HepG2 (cell line): ENCODE results near the gene ESRP2. TPM values are rescaled to one million over a fixed set of nuclear protein-coding genes. Genes with fewer than 3 reads are reported as not detected.

ENCODE experiments used
- DZIP1 ChIP-seq: sonication (generic); formaldehyde crosslinking; IDR thresholded peaks from 2 replicates; pipeline ENCODE4 v1.5.0; 2020; ENCODE audit warnings: mild to moderate bottlenecking, missing genetic modification reagents
- IRF2 ChIP-seq: IDR thresholded peaks from 2 replicates; pipeline ENCODE4 v1.6.1; 2018; ENCODE audit warnings: missing genetic modification reagents, missing compliant biosample characterization
- MED8 ChIP-seq: sonication (generic); formaldehyde crosslinking; IDR thresholded peaks from 2 replicates; pipeline ENCODE4 v1.8.1; 2023; ENCODE audit warnings: mild to moderate bottlenecking, missing genetic modification reagents; ENCODE audit not compliant: insufficient replicate concordance
- RARG ChIP-seq: sonication (generic); formaldehyde crosslinking; IDR thresholded peaks from 2 replicates; pipeline ENCODE4 v1.4.0; 2020; ENCODE audit warnings: low read depth, mild to moderate bottlenecking, missing genetic modification reagents
- SP4 ChIP-seq: sonication (generic); formaldehyde crosslinking; IDR thresholded peaks from 2 replicates; pipeline ENCODE4 v1.8.1; 2023; ENCODE audit warnings: mild to moderate bottlenecking, missing genetic modification reagents
- TEAD3 ChIP-seq: optimal IDR thresholded peaks from 2 replicates; pipeline ENCODE3; 2016; ENCODE audit warnings: borderline replicate concordance
- UBTF ChIP-seq: sonication (generic); formaldehyde crosslinking; IDR thresholded peaks from 2 replicates; pipeline ENCODE4 v1.4.0; 2020; ENCODE audit warnings: mild to moderate bottlenecking, missing genetic modification reagents
- ZBTB2 ChIP-seq: sonication (generic); formaldehyde crosslinking; IDR thresholded peaks from 2 replicates; pipeline ENCODE4 v1.8.0; 2022; ENCODE audit warnings: low read depth, missing genetic modification reagents
- ZBTB26 ChIP-seq: IDR thresholded peaks from 2 replicates; pipeline ENCODE4 v1.6.1; 2016; ENCODE audit warnings: missing compliant biosample characterization, missing genetic modification reagents, borderline replicate concordance
- ZSCAN20 ChIP-seq: sonication (generic); formaldehyde crosslinking; IDR thresholded peaks from 2 replicates; pipeline ENCODE4 v1.4.0; 2020; ENCODE audit warnings: missing genetic modification reagents, mild to moderate bottlenecking, borderline replicate concordance
- polyA plus RNA-seq, 8 experiments: library from polyadenylated mRNA; depleted of rRNA in 3 of 8; stranded (reverse) in 7 of 8; unstranded in 1 of 8; fragments of >200 nt; fragmentation: Illumina TruSeq in 4 of 8; extraction: Trizol in 4 of 8; gene quantifications; 2 replicates each; pipeline versions ENCODE4 v1.2.1 to v1.2.3, GENCODE V29; 2011 to 2016; ENCODE audit warnings: low read depth in 4 of 8, missing spikeins in 1 of 8, mixed read lengths in 1 of 8; ENCODE audit not compliant: insufficient read depth in 1 of 8
- total RNA-seq, 5 experiments: library from RNA; depleted of rRNA; stranded (reverse); fragments of >200 nt; fragmentation: Illumina TruSeq; extraction: Trizol; gene quantifications; 2 replicates each; pipeline ENCODE4 v1.2.3, GENCODE V29; 2016; ENCODE audit warnings: low read depth in 1 of 5
- TF ChIP-seq, protein P1 (sequence below): sonication (generic); formaldehyde crosslinking; IDR thresholded peaks from 2 replicates; pipeline ENCODE4 v1.9.0; 2021; ENCODE audit warnings: missing genetic modification reagents, borderline replicate concordance

The ESRP2 gene
- total and polyA plus RNA-seq, 2 of the 13 experiments (the other 11 are each of a cell fraction or from before 2014, with no cell fraction given): 21.1 to 32.4 TPM

- peak; percentile 72 for TF ChIP-seq UBTF (CRISPR knock-in tag)
- no peak for TF ChIP-seq RARG (CRISPR knock-in tag)
- no peak for TF ChIP-seq SP4
- TF ChIP-seq MED8 (CRISPR knock-in tag): no peak
- TF ChIP-seq TEAD3 (CRISPR knock-in tag): no peak
- 0 out of 2 replicates have a peak, but pooled peaks have one; percentile 21 for TF ChIP-seq ZBTB26 (CRISPR knock-in tag)
- no peak for TF ChIP-seq ZBTB2
- TF ChIP-seq, protein P1, sequence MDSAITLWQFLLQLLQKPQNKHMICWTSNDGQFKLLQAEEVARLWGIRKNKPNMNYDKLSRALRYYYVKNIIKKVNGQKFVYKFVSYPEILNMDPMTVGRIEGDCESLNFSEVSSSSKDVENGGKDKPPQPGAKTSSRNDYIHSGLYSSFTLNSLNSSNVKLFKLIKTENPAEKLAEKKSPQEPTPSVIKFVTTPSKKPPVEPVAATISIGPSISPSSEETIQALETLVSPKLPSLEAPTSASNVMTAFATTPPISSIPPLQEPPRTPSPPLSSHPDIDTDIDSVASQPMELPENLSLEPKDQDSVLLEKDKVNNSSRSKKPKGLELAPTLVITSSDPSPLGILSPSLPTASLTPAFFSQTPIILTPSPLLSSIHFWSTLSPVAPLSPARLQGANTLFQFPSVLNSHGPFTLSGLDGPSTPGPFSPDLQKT (CRISPR knock-in tag): no peak
- TF ChIP-seq DZIP1: no peak; the same call in none of the 2 replicates
- TF ChIP-seq ZSCAN20: no peak
- TF ChIP-seq IRF2 (CRISPR knock-in tag): no peak
Observed at GRCh38 chr16:68235108-68235886, 630 bp downstream of the ESRP2 start (continued).
